Measurements from ENCODE around the gene RGR. TPM values are rescaled to one million over a fixed set of nuclear protein-coding genes. Genes with fewer than 3 reads are reported as not detected.

The RGR gene
- total RNA-seq, 4 donors from 2014 or later = 0.08 TPM; not detected in 3

- no peak overlapping the region for H3K4me3 ChIP-seq (ENCODE audit: low read depth, poor library complexity, severe bottlenecking)
- WGBS, 2 donors = 76 to 86% methylated on average over 5 of the region's 5 CpGs
- intact Hi-C loops (cut with DNase I; ENCODE audit: low total_unique reads) = loop anchor here (5.0 kb wide), 1 partner anchor 65 kb away; no protein-coding TSS in a partner anchor
- DNase-seq (ENCODE audit: low spot score in 2 of 2) = peak in 1 of 2 donors; percentile 77
- TF ChIP-seq POLR2A (IDR thresholded peaks at IDR 0.05) = no peak
- TF ChIP-seq CTCF (IDR thresholded peaks at IDR 0.05) = no peak
These were observed 32.8 kb upstream of the RGR start for GRCh38 chr10:84212014-84212413.

GRCh38 chr10:84213076-84213475 is 31.8 kb upstream of the RGR start:
- TF ChIP-seq CTCF (IDR thresholded peaks at IDR 0.05) = no peak
- no peak for TF ChIP-seq POLR2A (IDR thresholded peaks at IDR 0.05)
- peak in 1 of 2 donors; percentile 43 for DNase-seq (ENCODE audit: low spot score in 2 of 2)
- 87 to 92% methylated on average over 11 of the region's 11 CpGs for WGBS, 2 donors
- intact Hi-C loops (cut with DNase I; ENCODE audit: low total_unique reads) = loop anchor here (5.0 kb wide), 1 partner anchor 66 kb away; no protein-coding TSS in a partner anchor
- no peak overlapping the region for H3K4me3 ChIP-seq (ENCODE audit: low read depth, poor library complexity, severe bottlenecking)

- no peak overlapping the region for H3K4me3 ChIP-seq (ENCODE audit: low read depth, poor library complexity, severe bottlenecking)
- peak in 1 of 2 donors; percentile 83 for DNase-seq (ENCODE audit: low spot score in 2 of 2)
These were observed 30.7 kb upstream of the RGR start for GRCh38 chr10:84214046-84214572.

GRCh38 chr10:84214612-84215235 is 30.1 kb upstream of the RGR start:
- 38 to 46% methylated on average over 12 of the region's 12 CpGs for WGBS, 2 donors
- intact Hi-C loops (cut with DNase I; ENCODE audit: low total_unique reads) = loop anchor here (5.0 kb wide), 1 partner anchor 67 kb away; no protein-coding TSS in a partner anchor
- TF ChIP-seq POLR2A (IDR thresholded peaks at IDR 0.05) (no peak), CTCF (IDR thresholded peaks at IDR 0.05) (no peak)
- peak in 1 of 2 donors; percentile 60 for DNase-seq (ENCODE audit: low spot score in 2 of 2)
- no peak overlapping the region for H3K4me3 ChIP-seq (ENCODE audit: low read depth, poor library complexity, severe bottlenecking)

More at GRCh38 chr10:84214046-84214572, 30.7 kb upstream of the RGR start:
- no peak for TF ChIP-seq POLR2A (IDR thresholded peaks at IDR 0.05)
- no peak for TF ChIP-seq CTCF (IDR thresholded peaks at IDR 0.05)
- WGBS, 2 donors = 73 to 80% methylated on average over 23 to 24 of the region's 25 CpGs
- intact Hi-C loops (cut with DNase I; ENCODE audit: low total_unique reads) = loop anchor here (5.0 kb wide), 1 partner anchor 67 kb away; no protein-coding TSS in a partner anchor

GRCh38 chr10:84216834-84217233 is 28.0 kb upstream of the RGR start:
- H3K4me3 ChIP-seq (ENCODE audit: low read depth, poor library complexity, severe bottlenecking) = no peak overlapping the region
- TF ChIP-seq POLR2A (IDR thresholded peaks at IDR 0.05) (no peak), CTCF (IDR thresholded peaks at IDR 0.05) (no peak)
- 82 to 86% methylated on average over 9 of the region's 9 CpGs for WGBS, 2 donors
- intact Hi-C loops (cut with DNase I; ENCODE audit: low total_unique reads) = no loop called here
- peak in 1 of 2 donors; percentile 81 for DNase-seq (ENCODE audit: low spot score in 2 of 2)
